Uterus (tissue), 2 donors: ENCODE data around the gene ABAT.

Experiments
- CTCF ChIP-seq, 4 experiments: fragments of 200-600 bp in 2 of 4; fragments of 450-650 bp in 2 of 4; sonication (generic) in 2 of 4; IDR thresholded peaks; one replicate each; pipeline ENCODE4 v1.5.1; 2016 to 2019; ENCODE audit warnings: antibody characterized with exemption in 4 of 4, mild to moderate bottlenecking in 2 of 4, moderate library complexity in 1 of 4
- POLR2A ChIP-seq, 2 donors: fragments of 450-650 bp; IDR thresholded peaks; one replicate each; pipeline ENCODE4 v1.6.1; 2016; ENCODE audit warnings: antibody characterized with exemption in 2 of 2, mild to moderate bottlenecking in 1 of 2, moderate library complexity in 1 of 2

GRCh38 chr16:8708536-8708935 is 34.1 kb downstream of the ABAT start:
- TF ChIP-seq CTCF (IDR thresholded peaks at IDR 0.05) = no peak
- TF ChIP-seq POLR2A (IDR thresholded peaks at IDR 0.05) = no peak
